ENCODE results near the gene VIPAS39.

The VIPAS39 gene

DNA sequence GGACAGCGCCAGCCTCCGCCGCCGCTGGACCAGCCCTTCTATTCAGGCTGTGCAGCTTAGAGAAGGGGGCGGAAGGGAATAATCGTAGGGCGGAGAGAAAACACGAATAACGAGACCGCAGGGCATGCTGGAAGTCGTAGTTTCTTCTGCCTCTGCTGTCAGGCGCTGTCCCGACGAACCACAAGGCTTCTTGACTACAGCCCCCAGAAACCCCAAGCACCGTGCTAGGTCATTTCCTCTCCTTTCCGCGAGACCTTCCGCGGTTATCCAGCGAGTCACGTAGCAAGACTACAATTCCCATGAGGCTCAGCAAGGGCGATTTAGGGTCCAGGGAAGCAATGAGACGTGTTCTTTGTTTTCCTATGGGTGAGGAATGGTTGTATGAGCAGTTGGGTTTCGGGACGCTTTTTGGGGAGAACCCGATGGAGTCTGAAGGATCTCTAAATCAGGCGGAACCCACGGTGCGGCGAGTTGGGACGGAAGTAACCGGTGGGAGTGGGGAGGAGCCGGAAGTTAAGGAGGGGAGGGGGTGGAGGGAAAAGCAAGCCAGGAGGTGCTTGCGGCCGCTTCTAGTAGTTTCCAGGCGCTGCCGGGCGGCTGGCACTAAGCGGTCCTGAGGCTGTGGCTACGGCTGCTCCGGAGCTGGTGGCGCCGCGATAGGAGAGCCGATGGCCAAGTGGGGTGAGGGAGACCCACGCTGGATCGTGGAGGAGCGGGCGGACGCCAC, at the start of gene VIPAS39, which contains the start of gene AHSA1:
VIPAS39 (minus strand) TSS at position 80 of the 727 bp plus-strand sequence. CDS start 3,499 bp downstream, outside the sequence.
AHSA1 (plus strand) TSS at position 572 of the 727 bp plus-strand sequence; CDS start at position 669, 97 bp downstream.
- DNase-seq: peak; percentile 88 to 92

GRCh38 chr14:77505031-77505430, 47.6 kb upstream of the VIPAS39 start:
- DNase-seq: no peak

DNA sequence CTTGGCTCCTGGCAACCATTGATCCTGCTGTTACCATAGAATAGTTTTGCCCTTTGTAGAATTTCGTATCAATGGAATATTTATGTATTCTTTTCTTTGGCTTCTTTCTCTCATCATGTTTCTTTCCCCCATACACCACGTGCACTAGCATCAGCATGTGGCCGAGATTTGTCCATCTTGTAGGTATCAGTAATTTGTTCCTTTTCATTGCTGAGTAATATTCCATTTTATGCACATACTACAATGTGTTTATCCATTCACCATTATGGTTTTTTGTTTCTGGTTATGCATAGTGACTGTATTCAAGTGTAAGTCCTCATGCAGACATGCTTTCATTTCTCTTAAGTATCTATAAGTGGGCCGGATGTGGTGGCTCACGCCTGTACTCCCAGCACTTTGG, 45.7 kb upstream of the VIPAS39 start:
- DNase-seq: no peak

GRCh38 chr14:77502109-77502782, 44.8 kb upstream of the VIPAS39 start:
- no peak for DNase-seq

DNA sequence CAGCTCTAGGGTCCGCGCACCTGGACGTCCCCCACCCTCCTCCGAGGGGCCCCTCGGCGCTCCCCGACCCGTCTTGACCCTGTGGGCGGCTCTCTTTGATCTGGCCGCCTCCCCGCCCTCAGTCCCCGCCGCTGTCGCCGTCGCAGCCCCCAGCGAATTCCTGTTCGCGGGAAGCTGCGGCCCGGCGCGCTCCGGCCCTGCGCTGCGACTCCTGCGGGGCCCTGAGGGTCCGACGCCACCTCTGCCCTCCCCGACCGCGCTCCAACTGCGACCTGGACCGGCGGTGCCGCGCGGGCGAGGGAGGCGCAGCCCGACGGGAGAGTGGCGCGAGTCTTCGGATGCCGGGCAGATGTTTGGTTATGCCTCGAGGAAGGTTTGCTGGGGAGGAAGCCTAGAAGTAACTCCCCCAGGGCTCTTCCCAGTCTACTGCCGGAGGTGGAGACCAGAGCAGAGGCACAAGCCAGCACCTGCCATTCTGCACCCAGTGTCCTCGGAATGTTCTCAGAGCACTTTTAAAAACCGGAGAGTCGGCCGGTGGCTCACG, 41.7 kb upstream of the VIPAS39 start:
- peak in 1 of 2 donors; percentile 8 for DNase-seq

- peak; percentile 55 to 63 for DNase-seq
Observed at GRCh38 chr14:77498120-77498979, 40.9 kb upstream of the VIPAS39 start, which contains the start of gene ISM2. ISM2 (minus strand) TSS chr14:77498816; CDS start chr14:77498793, 23 bp downstream.

- DNase-seq: no peak
Observed at GRCh38 chr14:77495334-77495733, 37.9 kb upstream of the VIPAS39 start.

DNA sequence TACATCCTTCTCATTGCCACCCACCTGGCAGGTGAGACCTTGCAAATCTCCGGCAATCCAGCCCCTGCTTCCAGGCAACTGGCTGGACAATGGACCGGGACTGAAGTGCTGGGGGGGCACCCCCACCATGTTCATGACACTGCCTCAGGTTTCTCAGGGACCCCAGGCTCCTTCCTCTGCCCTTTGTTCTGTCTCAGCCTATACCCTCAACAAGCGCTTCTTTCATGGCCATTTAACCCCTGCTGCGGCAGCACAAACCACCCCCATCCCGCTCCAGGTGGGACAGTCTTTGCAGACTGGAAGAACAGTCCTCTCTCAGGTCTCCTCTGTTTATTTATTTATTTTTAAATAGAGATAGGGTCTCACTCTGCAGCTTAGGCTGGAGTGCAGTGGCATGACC, 33.7 kb upstream of the VIPAS39 start:
- DNase-seq: no peak

GRCh38 chr14:77490347-77490986, 33.1 kb upstream of the VIPAS39 start:
- no peak for DNase-seq

GRCh38 chr14:77489041-77489440, 31.6 kb upstream of the VIPAS39 start:
- DNase-seq: no peak

GRCh38 chr14:77488558-77488957, 31.2 kb upstream of the VIPAS39 start:
- DNase-seq: no peak

DNA sequence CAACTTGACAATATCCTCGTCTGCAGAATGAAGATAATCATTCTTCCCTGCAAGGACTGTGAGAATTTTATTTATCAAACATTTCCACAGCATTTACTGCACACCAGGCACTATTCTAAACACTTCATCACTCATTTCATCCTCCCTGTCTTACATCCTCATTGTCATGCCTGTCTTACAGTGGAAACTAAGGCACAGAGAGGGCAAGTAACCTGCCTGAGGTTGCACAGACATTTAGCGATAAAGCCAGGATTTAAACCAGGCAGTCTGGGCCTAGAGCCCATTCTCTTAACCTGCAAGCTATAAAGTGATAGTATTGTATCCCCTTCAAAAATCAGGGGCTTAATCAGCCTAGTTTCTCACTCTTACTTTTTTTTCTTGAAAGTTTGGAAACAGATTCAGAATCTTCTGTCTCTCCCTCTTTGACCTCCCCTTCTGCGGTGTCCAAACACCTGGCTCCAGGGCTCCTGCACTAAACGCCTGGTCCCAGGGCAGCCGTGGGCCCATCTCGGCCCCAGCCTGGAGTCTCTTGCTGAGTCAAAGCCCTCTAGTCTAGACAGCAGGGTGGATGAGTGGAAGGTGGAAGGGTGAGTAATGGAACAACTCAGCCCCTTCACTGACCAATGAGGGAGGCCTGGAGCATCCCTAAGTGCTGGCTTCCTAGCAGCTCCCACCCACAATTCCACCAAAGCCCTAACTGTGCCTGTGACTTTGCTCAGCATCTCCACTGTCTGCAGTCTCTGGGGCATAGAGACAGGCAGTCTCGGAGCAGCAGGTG, 28.7 kb upstream of the VIPAS39 start:
- no peak for DNase-seq

- no peak for DNase-seq
Observed at GRCh38 chr14:77485256-77485655, 27.9 kb upstream of the VIPAS39 start.

GRCh38 chr14:77482422-77482821, 25.0 kb upstream of the VIPAS39 start:
- DNase-seq: no peak

DNA sequence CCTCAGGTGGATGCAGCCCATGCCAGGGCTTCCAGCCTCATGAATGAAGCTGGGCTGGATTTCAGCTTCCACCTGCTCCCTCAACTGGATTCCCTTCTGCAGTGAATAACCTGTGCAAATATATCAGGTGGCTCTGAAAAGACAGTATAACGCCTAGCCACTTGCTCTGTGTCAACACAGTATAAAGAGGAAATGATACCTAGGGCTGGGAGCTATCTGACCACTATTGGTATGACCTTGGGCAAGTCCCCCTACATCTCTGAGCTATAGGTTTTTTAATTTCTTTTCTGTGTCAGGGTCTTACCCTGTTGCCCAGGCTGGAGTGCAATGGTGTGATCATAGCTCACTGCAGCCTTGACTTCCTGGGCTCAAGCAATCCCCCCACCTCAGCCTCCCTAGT, 21.4 kb upstream of the VIPAS39 start:
- no peak for DNase-seq

DNA sequence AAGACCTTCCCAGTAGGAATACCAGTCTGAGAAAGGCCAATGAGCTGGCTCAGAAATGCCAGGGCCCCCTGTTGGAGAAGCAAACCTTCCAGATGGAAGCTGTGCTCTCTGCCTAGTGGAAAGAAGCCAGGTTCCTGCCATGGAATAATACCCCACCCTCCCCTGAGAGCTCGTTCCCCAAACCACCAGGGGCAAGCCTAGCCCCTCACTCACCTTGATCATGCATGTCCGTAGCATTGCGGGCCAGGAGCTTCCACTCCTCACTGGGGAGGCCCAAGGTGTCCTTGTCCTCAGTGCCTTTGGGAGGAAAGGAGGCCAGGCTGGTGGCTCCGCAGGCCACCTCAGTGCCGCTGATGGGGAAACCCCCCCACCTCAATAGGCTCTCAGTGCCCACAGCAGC, 20.6 kb upstream of the VIPAS39 start:
- DNase-seq: no peak

DNA sequence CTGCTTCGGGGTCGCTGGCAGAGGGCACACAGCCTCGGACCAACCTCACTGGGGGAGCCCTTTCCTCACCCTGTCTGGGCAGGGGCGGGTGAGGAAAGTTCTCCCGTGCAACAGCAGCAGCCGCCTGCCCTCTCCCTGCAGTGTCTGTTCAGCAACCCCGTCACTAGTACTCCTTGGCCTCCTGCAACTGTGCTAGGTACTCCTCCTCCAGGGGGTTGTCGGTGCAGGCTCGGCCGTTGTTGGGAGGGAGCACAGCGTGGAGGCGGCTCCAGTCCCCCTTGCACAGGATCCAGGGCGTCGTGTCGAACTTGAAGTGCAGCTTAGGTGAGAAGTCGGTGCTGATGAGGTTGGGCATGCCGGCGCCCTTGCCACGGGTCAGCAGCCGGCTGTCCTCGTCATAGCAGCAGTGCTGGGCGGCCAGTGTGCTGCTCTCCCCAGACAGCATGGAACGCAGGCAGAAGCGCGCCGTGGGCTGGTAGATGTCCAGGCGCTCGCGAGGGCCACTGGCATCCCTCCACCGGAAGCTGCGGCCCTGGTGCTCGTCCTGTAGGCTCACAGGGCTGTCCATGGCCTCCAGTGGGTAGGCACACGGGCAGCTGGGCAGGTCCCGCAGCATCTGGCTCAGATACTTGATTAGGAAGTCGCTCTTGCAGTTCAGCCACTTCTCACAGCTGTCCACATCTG, 18.2 kb upstream of the VIPAS39 start:
- no peak for DNase-seq

GRCh38 chr14:77474479-77475177, 17.2 kb upstream of the VIPAS39 start:
- DNase-seq: no peak

- no peak for DNase-seq
Observed at GRCh38 chr14:77473921-77474320, 16.5 kb upstream of the VIPAS39 start.

GRCh38 chr14:77470224-77470870, 12.9 kb upstream of the VIPAS39 start:
- no peak for DNase-seq

All from stimulated activated CD4-positive, alpha-beta T cell treated with anti-CD3 and anti-CD28 coated beads, Interleukin-2, amount 100 ng/mL, for 24 hours (primary cell).